ENCODE data around the gene SPPL2A.

DNA sequence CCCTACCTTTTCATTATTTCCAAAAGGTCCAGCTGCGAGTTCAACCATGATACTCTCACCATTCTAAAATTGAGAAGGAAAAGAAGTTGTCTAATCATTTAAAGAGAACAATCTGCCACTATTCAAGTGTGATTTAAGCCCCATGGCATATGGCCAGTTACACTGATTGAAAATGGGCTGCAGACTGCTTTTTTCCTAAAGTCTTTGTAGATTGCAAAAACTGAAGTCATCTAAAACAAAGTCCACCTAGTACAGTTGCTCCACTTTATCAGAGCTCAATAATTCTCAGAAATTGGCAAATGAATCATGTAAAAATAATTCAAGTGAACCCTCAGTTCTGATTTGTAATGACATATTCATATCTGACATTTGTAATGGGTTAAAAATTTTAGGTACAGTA is 39.2 kb downstream of the SPPL2A start:
- TF ChIP-seq GATA2 (IDR thresholded peaks at IDR 0.05; ENCODE audit: low read depth, low read length) (no peak), GATA3 (IDR thresholded peaks at IDR 0.05; ENCODE audit: low read depth, low read length) (no peak)

Data from SH-SY5Y (cell line).